SIG-M5 (cell line): Measurements from ENCODE around the gene EDRF1.

ENCODE experiments used
- DNase-seq: peaks from one replicate; lab custom pipeline; 2025; lab: John Stamatoyannopoulos, UW

Gene EDRF1

DNA sequence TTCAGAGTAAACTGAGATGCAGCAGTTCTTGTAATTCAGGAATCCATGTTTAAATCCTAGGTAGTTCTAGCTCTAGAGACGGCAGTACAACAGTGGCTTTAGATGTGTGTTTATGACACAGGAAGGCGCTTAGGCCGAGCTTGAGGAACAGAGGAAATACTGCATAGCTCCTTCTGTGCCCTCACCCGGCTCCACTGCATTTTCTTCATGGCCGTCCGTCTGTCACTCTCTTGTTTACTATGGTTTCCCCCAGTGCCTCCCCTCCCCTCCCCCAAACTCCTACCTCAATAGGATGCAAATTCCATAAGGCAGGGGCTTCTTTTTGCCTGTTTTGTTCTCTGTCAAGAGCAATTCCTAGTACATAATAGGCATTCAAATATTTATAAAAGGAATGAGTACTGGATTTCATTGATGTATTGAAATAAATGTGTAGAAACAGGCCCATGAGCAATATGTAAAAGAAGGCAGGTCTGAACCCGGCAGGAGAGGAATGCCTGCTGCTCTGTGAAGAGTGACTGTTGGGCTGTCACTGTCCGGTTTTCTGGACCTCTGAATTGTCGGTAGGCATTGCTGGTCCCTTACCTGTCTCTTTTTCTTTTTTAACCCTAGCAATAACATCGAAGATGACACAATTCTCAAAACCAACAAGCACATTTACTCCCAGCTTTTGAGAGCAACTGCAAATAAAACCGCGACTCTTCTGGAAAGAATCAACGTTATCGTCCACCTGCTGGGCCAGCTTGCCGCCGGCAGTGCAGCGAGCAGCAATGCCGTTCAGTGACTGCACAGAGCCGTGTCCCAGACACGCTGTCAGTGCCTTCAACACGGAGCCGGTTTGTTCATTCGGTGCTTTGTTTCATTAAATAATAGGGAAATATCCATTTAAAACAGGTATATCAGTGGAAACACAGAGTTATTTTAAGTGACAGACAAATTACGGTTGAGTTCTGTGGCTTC is 43.5 kb downstream of the EDRF1 start:
- DNase-seq = no peak

DNA sequence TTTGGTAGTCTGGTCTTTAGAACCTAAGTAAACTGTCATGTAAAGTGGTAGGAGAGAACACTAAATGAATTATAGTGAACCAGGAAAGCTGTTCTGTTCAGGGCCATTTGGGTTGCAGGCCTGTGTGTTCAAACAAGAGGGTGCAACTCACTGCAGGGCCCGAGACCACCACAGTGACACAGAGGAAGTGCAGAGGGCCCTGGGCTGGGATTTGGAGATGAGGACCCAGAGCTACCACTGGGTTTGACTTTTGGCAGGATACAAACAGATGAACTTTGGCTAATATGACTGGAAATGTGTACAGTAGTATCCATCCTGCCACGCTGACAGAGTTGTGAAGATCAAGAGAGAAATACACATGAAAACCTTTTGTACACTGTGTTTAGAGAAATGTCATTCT is 46.3 kb downstream of the EDRF1 start:
- DNase-seq = no peak

DNA sequence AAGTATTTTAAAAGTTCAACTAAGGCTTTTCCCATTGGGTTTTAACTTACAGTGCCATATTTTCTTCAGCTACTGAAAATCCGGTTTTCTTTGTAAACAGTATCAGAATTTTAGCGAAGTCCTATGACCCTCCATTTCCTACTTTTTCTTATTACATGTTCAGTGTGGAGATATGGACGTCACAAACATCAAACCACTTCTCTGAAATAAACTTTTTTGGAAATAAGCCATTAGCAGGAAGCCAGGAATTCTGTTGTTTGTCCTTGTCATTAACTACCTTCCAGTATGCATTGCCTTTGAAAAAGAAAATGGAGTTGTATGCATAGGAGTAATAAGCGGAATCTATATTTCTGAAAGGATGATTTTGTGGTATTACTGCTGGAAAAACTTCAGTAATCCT is 47.0 kb downstream of the EDRF1 start:
- no peak for DNase-seq

DNA sequence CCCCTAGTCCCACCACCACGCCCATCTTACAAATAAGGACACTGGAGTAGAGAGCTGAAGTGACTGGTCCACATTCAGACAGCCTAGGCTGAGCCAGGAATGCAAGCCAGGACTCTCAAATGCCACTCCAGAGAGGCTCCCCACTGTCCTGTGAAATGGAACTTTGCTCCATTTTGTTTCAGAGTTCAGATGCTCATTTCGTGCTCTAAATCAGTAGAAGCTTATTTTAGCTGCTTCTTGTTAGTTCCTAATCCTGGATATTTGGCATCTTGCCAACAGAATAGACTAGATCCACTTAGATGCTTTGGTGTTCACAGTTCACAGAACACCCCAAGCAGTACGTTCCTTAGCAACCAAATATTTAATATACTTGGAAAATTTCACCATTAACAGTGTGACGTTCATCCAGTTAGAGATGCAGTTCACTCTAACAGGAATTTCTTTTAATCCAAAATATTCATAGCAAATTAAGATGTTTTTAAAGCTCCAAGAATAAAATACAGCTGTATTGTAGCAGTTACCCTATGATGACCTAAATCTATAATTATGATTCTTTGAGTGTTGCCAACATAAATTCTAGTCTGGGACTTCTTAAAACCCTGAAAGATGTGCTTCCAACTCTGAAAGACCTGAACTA is 48.8 kb downstream of the EDRF1 start:
- no peak for DNase-seq

DNA sequence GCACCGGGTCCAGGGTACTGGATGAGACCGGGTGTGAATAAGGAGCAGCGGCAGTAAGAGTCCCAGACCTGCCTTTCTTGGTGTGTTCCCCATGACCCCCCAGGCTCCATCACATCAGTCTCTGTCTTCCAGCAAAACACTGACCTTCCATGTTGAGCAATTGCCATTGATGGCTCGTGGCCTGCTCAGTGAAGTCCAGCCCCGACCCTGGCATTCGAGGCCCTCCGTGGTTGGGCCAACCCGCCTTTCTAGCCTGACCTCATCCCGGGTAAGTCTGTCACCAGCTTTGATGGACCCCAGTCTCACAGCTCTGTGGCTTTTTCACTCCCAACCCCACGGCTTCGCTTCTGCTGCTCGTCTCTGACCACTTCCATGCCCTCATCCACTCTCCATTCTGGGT is 49.7 kb downstream of the EDRF1 start:
- no peak for DNase-seq

DNA sequence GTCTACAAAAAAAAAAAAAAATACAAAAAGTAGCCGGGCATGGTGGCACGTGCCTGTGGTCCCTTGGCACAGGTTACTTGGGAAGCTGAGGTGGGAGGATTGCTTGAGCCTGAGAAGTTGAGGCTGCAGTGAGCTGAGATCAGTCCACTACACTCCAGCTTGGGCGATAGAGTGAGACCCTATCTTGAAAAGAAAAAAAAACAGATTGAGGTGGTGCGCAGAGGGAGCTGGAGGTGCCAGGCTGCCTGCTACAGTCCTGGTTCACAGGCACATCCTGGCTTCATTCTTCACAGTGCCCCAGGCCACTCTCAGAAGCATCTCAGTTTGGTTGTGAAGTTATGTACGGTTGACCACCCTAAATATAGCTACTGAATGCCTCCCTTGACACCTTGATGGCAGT is 51.3 kb downstream of the EDRF1 start:
- no peak for DNase-seq

DNA sequence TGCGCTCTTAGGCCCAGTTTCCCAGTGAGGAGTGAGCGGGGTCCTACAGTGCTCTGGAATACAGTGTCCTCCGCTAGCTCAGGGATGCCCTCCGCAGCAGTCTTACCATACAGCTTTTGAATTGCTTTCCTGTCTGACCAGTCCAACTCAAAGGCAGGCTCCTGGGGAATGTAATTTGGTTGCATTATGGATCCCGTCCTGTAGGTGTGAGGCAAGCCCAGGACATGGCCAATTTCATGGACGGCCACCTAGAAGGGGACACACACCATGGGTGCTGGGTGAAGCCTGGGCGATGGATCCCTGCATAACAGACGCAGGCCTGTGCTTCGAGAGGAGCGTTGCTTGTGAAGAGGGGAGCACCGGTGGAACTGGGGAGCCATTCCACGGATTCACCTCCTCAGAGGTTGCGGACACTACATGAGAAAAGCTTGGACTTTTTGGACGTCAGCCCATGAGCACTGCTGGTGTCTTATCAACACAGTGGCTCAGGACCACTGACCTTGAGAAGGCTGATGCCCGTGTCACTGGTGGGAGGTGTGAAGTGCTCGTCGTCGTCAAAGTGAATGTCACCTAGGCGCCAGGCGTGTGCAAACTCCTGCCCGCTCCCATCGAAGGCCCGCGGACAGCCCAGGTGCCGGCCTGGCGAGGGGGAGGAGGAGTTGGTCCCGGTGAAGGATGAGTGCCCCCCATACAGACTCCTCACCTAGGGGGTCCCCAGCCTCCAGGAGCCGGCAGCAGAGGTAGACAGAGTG is 52.8 kb downstream of the EDRF1 start:
- no peak for DNase-seq

DNA sequence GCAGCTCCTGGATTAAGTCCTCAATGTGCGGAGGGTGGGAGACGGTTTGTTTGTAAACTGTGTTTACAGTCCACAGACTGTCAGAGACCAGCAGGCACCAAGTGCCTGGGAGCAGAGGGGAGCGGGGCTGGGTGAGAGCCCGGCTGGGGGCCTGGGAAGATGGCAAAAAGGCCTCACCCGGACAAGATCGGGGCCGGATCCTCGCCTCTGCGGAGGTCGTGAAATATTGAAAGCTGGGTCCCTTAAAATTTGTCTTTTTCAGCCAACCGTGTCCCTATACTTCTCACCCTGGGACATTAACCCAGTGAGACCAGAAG is 53.3 kb downstream of the EDRF1 start:
- no peak for DNase-seq

DNA sequence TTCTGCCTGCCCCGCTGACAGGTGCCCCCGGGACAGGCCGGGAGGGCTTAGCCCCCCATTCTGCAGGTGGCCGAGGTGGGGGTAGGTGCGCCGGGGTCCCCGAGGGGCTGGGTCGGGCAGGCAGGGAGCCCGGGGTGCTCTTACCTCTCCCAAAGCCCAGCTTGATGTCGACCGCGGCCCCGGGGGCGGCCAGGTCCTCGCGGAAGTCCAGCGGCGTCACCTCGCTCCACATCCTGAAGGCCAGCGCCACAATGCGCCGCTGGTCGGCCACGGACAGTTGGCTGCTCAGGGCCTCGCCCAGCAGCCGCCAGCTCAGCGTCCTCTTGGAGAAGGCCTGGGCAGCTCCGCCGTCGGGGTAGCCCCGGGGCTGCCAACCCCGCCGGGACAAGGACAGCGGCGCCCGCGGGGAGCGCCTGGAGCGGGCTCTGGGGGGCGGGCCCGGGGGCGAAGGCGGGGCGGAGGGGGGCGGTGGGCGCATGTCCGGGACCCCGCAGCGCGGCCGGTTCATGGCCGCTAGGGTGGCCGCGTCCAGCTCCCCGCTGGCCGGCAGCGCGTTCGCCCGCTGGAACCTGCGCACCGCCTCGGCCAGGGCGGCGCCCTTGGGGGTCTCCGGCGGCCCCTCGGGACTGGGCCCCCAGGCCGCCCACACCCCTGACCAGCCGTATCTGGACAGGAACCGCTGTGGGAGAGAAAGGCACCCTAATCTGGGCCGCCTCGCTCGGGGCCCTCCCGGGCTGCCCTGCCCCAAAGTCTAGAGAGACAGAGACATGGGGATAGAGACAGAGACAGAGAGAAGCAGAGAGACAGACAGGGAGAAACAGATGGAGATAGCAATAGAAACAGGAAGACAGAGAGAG is 54.4 kb downstream of the EDRF1 start:
- no peak for DNase-seq

DNA sequence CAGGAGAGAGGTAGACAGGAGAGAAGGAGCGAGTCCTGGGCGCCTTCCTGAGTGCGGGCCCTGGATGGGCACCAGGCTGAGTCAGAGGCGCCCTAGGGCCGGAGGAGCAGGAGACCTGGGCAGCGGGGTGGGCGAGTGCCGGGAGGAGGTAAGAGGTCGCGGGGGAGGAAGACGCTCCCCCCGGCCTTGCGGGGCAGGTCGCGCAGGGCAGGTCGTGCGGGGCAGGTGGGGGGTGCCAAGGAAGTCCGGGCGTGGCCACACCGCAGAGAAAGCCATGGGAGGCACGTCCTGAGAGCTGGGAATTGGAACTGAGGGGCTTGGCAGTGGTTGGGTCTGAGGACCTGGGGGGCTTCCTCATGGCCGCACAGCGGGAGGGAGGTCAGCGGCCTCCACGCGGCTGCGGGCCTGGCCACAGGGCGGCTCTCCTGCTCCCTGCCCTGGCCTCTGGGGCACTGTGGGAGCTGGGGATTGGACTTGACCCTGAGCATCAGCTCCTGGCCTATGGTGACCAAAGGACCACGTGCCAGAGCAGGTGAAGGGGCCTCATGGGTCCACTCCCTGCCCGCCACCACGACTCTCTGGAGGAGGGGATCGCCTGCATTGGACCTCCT is 55.2 kb downstream of the EDRF1 start:
- DNase-seq = no peak

DNA sequence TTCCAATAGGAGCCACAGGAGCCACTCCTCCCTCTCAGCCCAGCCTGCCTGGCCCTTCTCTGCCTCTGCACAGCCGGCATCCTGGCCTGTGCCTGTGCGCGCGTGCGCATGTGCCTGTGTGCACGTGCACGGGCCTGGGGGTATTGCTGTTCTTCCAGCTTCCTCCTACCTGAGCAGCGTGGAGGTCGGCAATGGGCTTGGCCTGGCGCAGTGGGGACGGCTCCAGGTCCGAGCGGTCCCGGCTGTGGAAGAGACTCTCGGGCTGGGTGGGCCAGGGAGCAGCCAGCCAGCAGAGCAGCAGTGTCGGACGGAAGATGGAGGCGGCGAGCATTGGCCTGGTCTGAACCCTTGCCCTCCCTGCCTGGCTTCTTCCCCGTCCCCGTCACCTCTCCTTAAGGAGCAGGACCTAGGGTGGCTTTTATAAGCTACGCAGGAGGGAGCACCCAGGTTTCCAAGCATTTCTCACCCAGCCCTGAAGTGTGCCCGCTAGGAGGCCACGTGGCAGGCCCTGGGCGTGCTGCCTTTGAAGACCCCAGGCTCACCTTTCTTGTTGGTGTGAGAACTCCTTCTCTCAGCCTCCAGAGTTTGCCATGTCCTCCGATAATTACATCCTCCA is 56.1 kb downstream of the EDRF1 start, which contains the start of gene MMP21:
TSS of gene MMP21 (minus strand) at position 331 of the 616 bp plus-strand sequence. CDS start at position 331, 0 bp downstream.
- no peak for DNase-seq

DNA sequence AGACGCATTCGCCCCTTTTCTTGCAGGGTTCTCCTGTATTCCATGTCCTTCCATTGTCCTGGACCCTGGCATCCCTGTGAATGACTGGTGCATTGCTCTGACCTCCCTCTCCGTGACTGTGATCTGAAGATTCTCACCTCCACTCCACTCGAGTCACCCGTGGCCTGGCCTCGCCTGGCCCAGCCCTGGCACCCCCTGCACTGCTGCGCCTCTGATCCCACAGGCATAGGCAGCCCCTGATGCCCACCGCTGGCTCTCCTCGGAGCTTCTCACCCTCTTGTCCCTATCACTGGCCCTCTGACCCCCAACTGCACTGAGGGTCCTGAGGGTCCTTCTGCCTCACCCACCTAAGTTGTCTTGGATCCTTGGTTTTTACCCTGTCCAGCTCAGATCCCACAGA is 58.3 kb downstream of the EDRF1 start:
- no peak for DNase-seq

DNA sequence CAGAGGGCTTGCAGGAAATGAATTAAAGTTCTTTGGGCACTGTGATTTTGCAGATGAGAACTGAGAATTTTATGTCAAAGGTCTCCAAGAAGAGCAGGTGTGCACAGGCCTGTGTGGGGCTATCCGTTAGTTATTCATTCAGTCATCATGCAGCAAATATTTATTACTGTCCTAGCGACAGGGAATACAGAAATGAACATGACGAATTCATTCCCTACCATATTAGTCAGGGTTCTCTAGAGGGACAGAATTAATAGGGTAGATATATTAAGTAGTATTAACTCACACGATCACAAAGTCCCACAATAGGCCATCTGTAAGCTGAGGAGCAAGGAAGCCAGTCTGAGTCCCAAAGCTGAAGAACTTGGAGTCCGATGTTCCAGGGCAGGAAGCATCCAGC is 59.0 kb downstream of the EDRF1 start:
- DNase-seq = no peak

DNA sequence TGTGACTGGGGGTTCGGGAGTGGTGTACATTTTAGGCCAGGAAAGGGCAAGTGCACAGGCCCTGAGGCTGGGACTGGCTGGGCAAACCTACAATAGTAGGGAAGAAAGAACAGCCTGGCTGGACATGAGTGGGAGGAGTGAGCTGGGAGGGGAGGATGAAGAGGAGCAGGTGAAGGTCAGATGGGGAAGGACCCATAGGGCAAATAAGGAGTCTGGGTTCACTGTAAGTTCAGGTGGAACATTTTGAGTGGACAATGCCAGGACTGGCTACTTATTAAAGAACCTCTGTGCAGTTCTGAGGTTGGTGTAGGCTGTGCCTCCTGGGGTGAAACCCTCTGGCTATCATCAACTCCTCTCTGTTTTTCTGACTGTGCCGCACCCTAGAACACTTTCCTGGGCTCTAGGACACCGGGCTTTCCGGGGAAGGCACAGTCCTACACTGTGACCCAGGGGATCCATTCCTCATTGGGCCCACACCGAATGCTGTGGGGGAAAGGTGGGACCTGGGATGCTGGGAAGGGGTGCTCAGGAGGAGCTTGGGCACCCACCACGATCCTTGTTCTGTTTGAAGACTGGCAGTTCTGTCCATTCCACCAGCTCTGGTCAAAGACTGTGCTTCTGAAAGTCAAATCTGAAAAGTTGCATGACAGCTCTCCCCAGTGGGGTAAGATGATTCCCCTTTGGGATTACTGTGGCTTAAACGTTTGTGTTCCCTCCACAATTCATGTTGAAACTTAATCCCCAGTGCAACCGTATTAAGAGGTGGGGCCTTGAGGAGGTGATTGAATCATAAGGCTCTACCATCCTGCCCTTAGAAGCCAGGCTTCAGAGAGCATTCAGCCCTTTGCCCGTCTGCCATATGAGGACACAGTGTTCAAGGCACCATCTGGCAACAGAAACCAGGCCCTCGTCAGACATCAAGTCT is 60.2 kb downstream of the EDRF1 start:
- DNase-seq = no peak

DNA sequence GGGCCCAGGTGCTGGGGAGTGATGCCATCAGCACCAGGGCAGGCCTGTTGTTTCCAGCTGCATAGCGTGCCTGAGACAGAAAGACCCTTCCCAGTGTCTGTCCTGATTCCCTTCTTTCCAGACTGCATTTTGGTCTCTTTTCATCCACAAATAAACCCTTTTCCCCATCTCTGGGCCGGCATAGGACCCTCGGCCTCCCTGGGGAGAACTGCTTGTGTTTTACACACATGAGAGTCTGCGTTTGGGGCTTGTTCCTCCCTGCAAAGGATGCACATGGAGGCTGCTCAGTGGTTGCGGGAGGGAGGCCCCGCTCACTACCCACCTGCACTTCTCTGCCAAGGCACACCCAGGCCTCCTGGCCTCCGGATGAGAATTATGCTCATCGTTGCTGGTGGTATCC is 61.9 kb downstream of the EDRF1 start:
- DNase-seq = no peak

DNA sequence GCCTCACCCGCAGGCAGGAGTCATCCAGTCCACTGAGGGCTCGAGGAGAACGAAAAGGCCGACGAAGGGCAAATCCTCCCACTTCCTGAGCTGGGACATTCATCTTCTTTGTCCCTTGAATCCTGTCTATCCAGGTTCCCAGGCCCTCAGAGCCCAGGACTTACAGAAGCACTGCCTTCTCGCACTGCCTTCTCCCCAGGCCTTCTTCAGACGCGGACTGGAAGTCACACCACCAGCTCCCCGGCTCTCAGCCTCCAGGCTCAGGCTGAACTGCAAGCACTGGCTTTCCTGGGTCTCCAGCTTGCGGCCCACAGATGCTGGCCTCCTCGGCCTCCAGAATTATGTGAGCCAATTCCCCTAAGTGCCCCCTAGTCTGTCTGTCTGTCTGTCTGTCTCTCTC is 62.5 kb downstream of the EDRF1 start:
- no peak for DNase-seq

DNA sequence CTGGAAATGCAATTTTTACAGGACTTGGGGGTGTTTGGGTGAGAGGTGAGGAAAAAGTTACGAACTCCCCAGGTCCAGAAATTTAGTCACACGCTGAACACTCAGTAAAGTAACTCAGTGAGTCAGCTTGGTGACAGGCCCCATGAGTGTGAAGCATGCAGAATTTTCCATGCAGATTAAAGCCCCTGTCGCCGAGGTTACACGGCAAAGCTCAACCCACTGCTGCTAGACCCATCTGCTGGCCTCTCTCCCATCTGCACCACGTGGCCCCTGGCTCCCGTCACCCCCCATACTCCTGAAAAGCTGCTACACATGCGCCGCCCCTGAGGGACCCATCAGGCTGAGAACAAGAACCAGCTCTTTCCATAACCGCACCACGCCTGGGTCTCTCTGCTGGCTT is 63.1 kb downstream of the EDRF1 start:
- DNase-seq = no peak

DNA sequence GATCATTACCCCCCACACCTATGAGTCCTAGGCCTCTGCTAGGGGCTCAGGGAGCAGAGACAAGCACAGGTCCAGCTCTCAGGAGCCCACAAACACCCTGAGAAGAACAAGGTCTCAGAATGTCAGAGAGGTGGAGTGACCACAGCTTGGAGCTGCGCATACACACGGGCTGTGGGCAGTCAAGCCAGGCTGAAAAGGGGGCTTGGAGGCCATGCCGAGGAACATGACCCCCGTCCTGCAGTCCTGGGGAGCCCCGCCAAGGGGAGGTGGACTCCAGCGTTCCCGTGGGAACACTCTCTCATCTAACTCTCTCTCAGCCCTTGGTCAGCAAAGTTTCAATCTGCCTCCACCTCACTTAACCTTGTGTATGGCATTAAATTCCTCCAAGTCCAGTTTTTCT is 63.9 kb downstream of the EDRF1 start:
- no peak for DNase-seq

DNA sequence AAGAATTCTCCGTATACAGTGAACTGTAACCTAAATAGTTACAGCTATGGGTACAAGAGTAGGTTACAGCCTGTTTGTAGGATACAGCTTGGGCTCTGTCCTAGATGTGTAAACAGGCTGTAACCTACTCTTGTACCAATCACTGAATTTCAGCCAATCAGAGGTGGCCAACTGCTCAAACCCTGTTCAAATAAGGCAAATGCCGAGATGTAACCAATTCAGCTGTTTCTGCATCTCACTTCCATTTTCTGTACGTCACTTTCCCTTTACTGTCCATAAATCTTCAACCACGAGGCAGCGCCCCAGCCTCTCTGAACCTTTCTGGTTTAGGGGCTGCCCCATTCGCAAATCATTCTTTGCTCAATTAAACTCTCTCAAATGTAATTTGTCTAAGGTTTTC is 64.4 kb downstream of the EDRF1 start:
- no peak for DNase-seq

DNA sequence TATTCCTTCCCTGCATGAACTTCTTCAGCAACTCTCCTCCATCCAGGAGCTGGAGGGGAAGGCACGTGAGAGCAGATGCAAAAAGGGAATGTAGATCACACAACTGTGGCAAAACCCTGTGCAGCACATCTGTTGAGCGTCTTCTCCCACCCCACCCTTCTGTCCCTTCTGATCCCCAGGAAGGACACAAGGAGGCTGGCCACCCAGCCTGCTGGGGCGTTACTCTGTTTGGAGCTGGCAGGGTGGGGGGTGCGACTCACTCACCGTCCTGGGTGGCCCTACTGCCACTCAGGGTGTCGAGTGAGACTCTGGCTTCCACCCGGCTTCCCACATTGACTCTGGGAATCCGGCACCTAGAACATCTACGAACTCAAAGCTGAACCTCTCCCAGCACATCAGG is 66.3 kb downstream of the EDRF1 start:
- DNase-seq = no peak
